Measurements from ENCODE around the gene ZW10.
A peak's percentile ranks its signal among the peaks of the same experiment; 100 is the strongest.
"Not testable (repeated sequence)": the region's sequence is repeated elsewhere in the genome, so short reads cannot be mapped to it uniquely, and the experiment has no call there.

Gene ZW10

DNA sequence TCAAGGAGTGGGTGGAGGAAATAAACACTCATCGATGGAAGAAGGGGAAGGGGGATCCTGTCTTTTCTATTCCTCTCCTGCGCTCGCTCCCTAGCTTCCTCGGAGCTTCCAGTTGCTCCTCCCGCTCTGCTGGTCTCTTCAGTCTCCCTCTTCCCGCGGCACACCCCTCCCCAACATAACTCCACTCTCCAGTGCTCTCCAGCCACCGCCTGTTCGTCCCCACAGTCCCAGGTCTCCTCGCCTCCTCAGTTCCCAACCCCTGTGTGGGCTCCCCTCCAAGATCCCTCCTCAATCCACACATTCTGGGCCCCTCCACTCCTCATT, 438 bp downstream of the ZW10 start:
- Histone ChIP-seq H4K20me1 (ENCODE audit: insufficient read depth, low read length) (no peaks in the 10 kb centered on the region; the same call in 1 of the 2 replicates), H3K27ac (ENCODE audit: low read length) (peak overlapping the region; percentile 98), H3K36me3 (ENCODE audit: insufficient read depth, low read length) (peaks cover 14% of the 10 kb centered on the region; the same call in 1 of the 2 replicates), H3K9me3 (ENCODE audit: insufficient read depth, low read length, severe bottlenecking) (no peaks in the 10 kb centered on the region), H3K4me1 (ENCODE audit: insufficient read depth, low read length) (peaks cover 17% of the 10 kb centered on the region), H3K9ac (ENCODE audit: low read depth, low read length) (peak overlapping the region; percentile 95), H3K79me2 (ENCODE audit: insufficient read depth, low read length) (peaks cover 29% of the 10 kb centered on the region), H3K27me3 (ENCODE audit: insufficient read depth, low read length, poor library complexity) (peaks cover 4% of the 10 kb centered on the region), H3K4me2 (ENCODE audit: insufficient read depth, low read length) (peak overlapping the region; percentile 67), H2AFZ (ENCODE audit: low read depth, low read length) (peak overlapping the region; percentile 100), H3K4me3 (ENCODE audit: low read depth in 1 of 2, low read length in 2 of 2) (peak overlapping the region; percentile 96 to 98)
- TF ChIP-seq, protein P1, sequence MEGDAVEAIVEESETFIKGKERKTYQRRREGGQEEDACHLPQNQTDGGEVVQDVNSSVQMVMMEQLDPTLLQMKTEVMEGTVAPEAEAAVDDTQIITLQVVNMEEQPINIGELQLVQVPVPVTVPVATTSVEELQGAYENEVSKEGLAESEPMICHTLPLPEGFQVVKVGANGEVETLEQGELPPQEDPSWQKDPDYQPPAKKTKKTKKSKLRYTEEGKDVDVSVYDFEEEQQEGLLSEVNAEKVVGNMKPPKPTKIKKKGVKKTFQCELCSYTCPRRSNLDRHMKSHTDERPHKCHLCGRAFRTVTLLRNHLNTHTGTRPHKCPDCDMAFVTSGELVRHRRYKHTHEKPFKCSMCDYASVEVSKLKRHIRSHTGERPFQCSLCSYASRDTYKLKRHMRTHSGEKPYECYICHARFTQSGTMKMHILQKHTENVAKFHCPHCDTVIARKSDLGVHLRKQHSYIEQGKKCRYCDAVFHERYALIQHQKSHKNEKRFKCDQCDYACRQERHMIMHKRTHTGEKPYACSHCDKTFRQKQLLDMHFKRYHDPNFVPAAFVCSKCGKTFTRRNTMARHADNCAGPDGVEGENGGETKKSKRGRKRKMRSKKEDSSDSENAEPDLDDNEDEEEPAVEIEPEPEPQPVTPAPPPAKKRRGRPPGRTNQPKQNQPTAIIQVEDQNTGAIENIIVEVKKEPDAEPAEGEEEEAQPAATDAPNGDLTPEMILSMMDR (IDR thresholded peaks at IDR 0.05; ENCODE audit: borderline replicate concordance, extremely low read depth, low read length, poor library complexity, severe bottlenecking) = no peak
- no peak for TF ChIP-seq EZH2 (IDR thresholded peaks at IDR 0.05; ENCODE audit: borderline replicate concordance, low read depth, low read length, severe bottlenecking)
- ATAC-seq (ENCODE audit: insufficient read depth, low read depth) = peak; percentile 37; the same call in 2 of the 3 replicates
- no peak for DNase-seq

DNA sequence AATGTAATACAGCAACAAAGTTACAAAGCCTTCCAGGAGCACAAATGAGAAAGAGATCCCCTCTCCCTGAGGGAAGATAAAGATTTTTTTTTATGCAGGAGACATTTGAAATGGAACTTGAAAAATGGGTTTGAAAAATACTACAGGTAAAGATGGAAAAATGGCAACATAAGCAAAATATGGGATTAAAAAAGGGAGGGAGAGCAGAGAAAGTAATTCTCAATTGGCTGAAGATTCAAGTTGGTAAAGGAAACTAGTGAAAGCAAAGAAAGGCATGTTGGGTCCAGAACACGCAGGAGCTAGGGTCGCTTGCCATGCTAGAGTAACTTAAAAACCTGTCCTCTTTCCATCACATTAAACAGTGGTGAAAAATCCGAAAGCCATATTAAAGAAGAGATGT, 1.5 kb downstream of the ZW10 start:
- Histone ChIP-seq H4K20me1 (ENCODE audit: insufficient read depth, low read length) (no peaks in the 10 kb centered on the region; the same call in 1 of the 2 replicates), H3K36me3 (ENCODE audit: insufficient read depth, low read length) (peaks cover 25% of the 10 kb centered on the region), H3K4me3 (ENCODE audit: low read depth in 1 of 2, low read length in 2 of 2) (peak overlapping the region; percentile 21 to 96; a peak in 3 of 4 replicates), H3K9me3 (ENCODE audit: insufficient read depth, low read length, severe bottlenecking) (no peaks in the 10 kb centered on the region), H3K4me2 (ENCODE audit: insufficient read depth, low read length) (peak overlapping the region; percentile 67), H3K27ac (ENCODE audit: low read length) (no peak overlapping the region), H3K4me1 (ENCODE audit: insufficient read depth, low read length) (peaks cover 17% of the 10 kb centered on the region), H2AFZ (ENCODE audit: low read depth, low read length) (no peak overlapping the region), H3K27me3 (ENCODE audit: insufficient read depth, low read length, poor library complexity) (peaks cover 4% of the 10 kb centered on the region), H3K79me2 (ENCODE audit: insufficient read depth, low read length) (peaks cover 36% of the 10 kb centered on the region), H3K9ac (ENCODE audit: low read depth, low read length) (peak overlapping the region; percentile 95)
- DNase-seq (no peak), ATAC-seq (ENCODE audit: insufficient read depth, low read depth) (no peak)
- no peak for TF ChIP-seq EZH2 (IDR thresholded peaks at IDR 0.05; ENCODE audit: borderline replicate concordance, low read depth, low read length, severe bottlenecking)
- TF ChIP-seq, protein P1 (IDR thresholded peaks at IDR 0.05; ENCODE audit: borderline replicate concordance, extremely low read depth, low read length, poor library complexity, severe bottlenecking) = no peak

DNA sequence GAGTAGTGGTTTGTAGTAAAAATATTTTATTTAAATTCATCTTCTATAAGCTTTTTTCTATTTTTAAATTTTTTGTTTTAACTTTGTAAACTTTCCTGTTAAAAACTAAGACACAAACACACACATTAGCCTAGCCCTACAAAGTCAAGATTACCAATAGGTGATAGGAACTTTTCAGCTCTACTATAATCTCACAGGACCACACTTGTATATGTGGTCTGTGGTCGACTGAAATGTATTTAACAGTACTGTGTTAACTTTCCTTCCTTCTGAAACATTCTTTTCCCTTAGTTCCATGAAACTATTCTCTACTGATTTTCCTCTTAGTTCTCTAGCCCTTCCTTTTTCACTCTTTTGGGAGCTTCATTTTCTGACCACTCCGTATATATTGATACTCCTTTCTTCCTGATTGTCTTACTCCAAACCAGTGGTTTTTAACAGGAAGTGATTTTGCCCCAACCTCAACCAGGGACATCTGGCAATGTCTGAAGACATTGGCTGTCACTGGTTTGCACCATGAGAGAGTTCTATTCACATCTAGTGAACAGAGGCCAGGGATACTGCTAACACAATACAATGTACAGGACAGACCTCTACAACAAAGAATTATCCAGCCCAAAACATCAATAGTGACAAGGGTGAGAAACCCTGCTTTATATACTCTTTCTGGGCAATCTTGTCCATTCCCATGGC, 8.8 kb downstream of the ZW10 start:
- Histone ChIP-seq H3K27me3 (ENCODE audit: insufficient read depth, low read length, poor library complexity) (no peaks in the 10 kb centered on the region), H3K79me2 (ENCODE audit: insufficient read depth, low read length) (peaks cover 32% of the 10 kb centered on the region), H3K9ac (ENCODE audit: low read depth, low read length) (no peak overlapping the region), H3K4me3 (ENCODE audit: low read depth in 1 of 2, low read length in 2 of 2) (no peak overlapping the region), H3K4me2 (ENCODE audit: insufficient read depth, low read length) (no peak overlapping the region), H3K36me3 (ENCODE audit: insufficient read depth, low read length) (peaks cover 55% of the 10 kb centered on the region), H3K27ac (ENCODE audit: low read length) (no peak overlapping the region), H3K4me1 (ENCODE audit: insufficient read depth, low read length) (no peaks in the 10 kb centered on the region), H4K20me1 (ENCODE audit: insufficient read depth, low read length) (peaks cover 6% of the 10 kb centered on the region; the same call in 1 of the 2 replicates), H3K9me3 (ENCODE audit: insufficient read depth, low read length, severe bottlenecking) (no peaks in the 10 kb centered on the region), H2AFZ (ENCODE audit: low read depth, low read length) (no peak overlapping the region)
- no peak for TF ChIP-seq EZH2 (IDR thresholded peaks at IDR 0.05; ENCODE audit: borderline replicate concordance, low read depth, low read length, severe bottlenecking)
- TF ChIP-seq, protein P1 (IDR thresholded peaks at IDR 0.05; ENCODE audit: borderline replicate concordance, extremely low read depth, low read length, poor library complexity, severe bottlenecking) = no peak
- DNase-seq = no peak
- 0 out of 3 replicates have a peak, but pooled peaks have one; percentile 50 for ATAC-seq (ENCODE audit: insufficient read depth, low read depth)

DNA sequence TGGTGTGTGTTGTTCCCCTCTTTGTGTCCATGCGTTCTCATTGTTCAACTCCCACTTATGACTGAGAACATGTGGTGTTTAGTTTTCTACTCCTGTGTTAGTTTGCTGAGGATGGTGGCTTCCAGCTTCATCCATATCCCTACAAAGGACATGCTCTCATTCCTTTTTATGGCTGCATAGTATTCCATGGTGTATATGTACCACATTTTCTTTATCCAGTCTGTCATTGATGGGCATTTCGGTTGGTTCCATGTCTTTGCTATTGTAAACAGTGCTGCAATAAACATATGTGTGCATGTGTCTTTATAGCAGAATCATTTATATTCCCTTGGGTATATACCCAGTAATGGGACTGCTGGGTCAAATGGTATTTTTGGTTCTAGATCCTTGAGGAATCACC, 10.5 kb downstream of the ZW10 start:
- peaks cover 65% of the 10 kb centered on the region for H3K36me3 ChIP-seq (ENCODE audit: insufficient read depth, low read length)
- H3K4me1 ChIP-seq (ENCODE audit: insufficient read depth, low read length); H3K27ac ChIP-seq (ENCODE audit: low read length); ATAC-seq (ENCODE audit: insufficient read depth, low read depth); H4K20me1 ChIP-seq (ENCODE audit: insufficient read depth, low read length); H3K9me3 ChIP-seq (ENCODE audit: insufficient read depth, low read length, severe bottlenecking); H3K4me2 ChIP-seq (ENCODE audit: insufficient read depth, low read length); H2AFZ ChIP-seq (ENCODE audit: low read depth, low read length); H3K9ac ChIP-seq (ENCODE audit: low read depth, low read length); H3K27me3 ChIP-seq (ENCODE audit: insufficient read depth, low read length, poor library complexity); DNase-seq; H3K4me3 ChIP-seq (ENCODE audit: low read depth in 1 of 2, low read length in 2 of 2): not testable (repeated sequence)
- peaks cover 31% of the 10 kb centered on the region for H3K79me2 ChIP-seq (ENCODE audit: insufficient read depth, low read length)

Data from DND-41 (cell line).